ENCODE measurements around the gene IL13. TPM values are rescaled to one million over a fixed set of nuclear protein-coding genes. Genes with fewer than 3 reads are reported as not detected.
"Not testable (repeated sequence)": the region's sequence is repeated elsewhere in the genome, so short reads cannot be mapped to it uniquely, and the experiment has no call there.

Gene IL13
- total RNA-seq, 2 donors from 2014 or later, result not detected

DNA sequence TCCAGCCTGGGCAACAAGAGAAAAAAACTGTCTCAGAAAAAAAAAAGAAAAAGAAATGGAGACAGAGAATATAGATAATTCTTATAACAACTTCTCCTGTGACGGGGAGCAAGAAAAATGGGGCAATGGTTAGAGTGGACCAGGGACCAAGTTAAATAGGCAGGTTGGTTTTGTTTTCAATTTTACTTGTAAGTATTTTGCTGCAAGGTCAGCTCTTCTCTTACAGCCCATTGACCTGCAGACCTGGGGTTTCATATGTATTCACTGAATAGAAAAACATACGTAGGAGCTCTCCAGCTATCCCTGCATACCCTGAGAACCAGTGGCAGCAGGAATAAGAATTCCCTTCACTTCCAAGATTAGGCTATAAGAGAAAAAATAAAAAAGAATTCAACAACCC lies 29.2 kb upstream of the IL13 start:
- peaks cover 57% of the 10 kb centered on the region for H3K36me3 Mint-ChIP-seq (ENCODE audit: low read depth)

DNA sequence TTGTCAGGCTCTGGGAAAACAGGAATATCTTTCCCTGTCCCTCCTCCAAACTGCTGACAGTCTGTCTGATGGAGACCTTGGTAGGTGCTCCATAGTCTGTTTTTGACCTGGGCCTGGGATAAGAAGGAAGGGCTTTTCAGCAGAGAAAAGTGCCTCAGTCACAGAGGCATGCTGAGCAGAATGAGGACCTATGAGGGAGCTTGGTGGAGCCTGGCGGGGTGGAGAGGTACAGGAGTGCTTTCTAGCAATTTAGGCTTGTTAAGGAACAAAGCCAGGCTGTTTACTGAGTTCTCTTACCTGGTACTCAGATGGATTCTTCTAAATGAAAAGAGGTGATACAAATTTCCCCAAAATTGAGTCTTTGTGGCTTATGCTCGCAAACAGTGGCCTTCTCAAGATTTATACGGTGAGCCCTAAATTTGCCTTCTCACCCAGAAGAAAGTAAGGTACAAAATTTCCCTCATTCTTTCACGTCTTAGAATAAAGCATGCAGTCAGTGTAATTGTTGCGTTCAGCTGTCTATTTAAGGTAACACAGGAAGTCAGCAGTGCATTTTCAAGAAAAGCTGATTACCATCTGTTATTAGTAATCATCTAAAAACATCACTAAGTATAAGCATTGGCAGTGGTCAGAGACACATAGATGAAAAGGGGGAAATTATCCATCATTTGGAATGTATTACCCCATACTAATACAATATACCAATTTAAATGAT lies 28.6 kb upstream of the IL13 start:
- H3K36me3 Mint-ChIP-seq (ENCODE audit: low read depth), result peaks cover 56% of the 10 kb centered on the region
- no peak overlapping the region for H3K27ac Mint-ChIP-seq
- Histone ChIP-seq H3K27me3 (ENCODE audit: control insufficient read depth, insufficient read depth, low read length, poor library complexity, severe bottlenecking) (no peaks in the 10 kb centered on the region), H3K27ac (ENCODE audit: low read depth, low read length) (no peak overlapping the region), H3K36me3 (ENCODE audit: control insufficient read depth, insufficient read depth, low read length) (peaks cover 5% of the 10 kb centered on the region), H3K4me3 (ENCODE audit: low read length) (no peak overlapping the region), H3K9ac (ENCODE audit: extremely low read depth, low read length, poor library complexity, severe bottlenecking) (no peak overlapping the region), H3K9me3 (ENCODE audit: control insufficient read depth, low read length) (no peaks in the 10 kb centered on the region), H3K4me1 (ENCODE audit: control insufficient read depth, insufficient read depth, low read length) (peaks cover 3% of the 10 kb centered on the region)
- H3K4me3 Mint-ChIP-seq, result no peak overlapping the region
- no peaks in the 10 kb centered on the region for H3K9me3 Mint-ChIP-seq
- DNase-seq, result no peak
- TF ChIP-seq, protein P1, sequence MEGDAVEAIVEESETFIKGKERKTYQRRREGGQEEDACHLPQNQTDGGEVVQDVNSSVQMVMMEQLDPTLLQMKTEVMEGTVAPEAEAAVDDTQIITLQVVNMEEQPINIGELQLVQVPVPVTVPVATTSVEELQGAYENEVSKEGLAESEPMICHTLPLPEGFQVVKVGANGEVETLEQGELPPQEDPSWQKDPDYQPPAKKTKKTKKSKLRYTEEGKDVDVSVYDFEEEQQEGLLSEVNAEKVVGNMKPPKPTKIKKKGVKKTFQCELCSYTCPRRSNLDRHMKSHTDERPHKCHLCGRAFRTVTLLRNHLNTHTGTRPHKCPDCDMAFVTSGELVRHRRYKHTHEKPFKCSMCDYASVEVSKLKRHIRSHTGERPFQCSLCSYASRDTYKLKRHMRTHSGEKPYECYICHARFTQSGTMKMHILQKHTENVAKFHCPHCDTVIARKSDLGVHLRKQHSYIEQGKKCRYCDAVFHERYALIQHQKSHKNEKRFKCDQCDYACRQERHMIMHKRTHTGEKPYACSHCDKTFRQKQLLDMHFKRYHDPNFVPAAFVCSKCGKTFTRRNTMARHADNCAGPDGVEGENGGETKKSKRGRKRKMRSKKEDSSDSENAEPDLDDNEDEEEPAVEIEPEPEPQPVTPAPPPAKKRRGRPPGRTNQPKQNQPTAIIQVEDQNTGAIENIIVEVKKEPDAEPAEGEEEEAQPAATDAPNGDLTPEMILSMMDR (conservative IDR thresholded peaks at IDR 0.05), result no peak
- peaks cover 6% of the 10 kb centered on the region for H3K4me1 Mint-ChIP-seq
- WGBS, 2 experiments (ENCODE audit: insufficient coverage in 1 of 2, insufficient read length in 1 of 2), result 95% methylated on average over 5 of the region's 5 CpGs
- no peaks in the 10 kb centered on the region for H3K27me3 Mint-ChIP-seq (ENCODE audit: insufficient read depth)

More for the DNA sequence above, 29.2 kb upstream of the IL13 start:
- H3K4me3 ChIP-seq (ENCODE audit: low read length), result no peak overlapping the region
- peaks cover 5% of the 10 kb centered on the region for H3K36me3 ChIP-seq (ENCODE audit: control insufficient read depth, insufficient read depth, low read length)
- DNase-seq, result no peak
- Mint-ChIP-seq H3K4me1 (peaks cover 6% of the 10 kb centered on the region), H3K27me3 (ENCODE audit: insufficient read depth) (no peaks in the 10 kb centered on the region), H3K27ac (no peak overlapping the region), H3K4me3 (no peak overlapping the region), H3K9me3 (no peaks in the 10 kb centered on the region)
- TF ChIP-seq, protein P1 (conservative IDR thresholded peaks at IDR 0.05), result no peak
- no peaks in the 10 kb centered on the region for H3K27me3 ChIP-seq (ENCODE audit: control insufficient read depth, insufficient read depth, low read length, poor library complexity, severe bottlenecking)
- no peak overlapping the region for H3K9ac ChIP-seq (ENCODE audit: extremely low read depth, low read length, poor library complexity, severe bottlenecking)
- WGBS, 2 experiments (ENCODE audit: insufficient coverage in 1 of 2, insufficient read length in 1 of 2), result 96 to 100% methylated on average over 1 to 2 of the region's 2 CpGs
- peaks cover 3% of the 10 kb centered on the region for H3K4me1 ChIP-seq (ENCODE audit: control insufficient read depth, insufficient read depth, low read length)
- H3K27ac ChIP-seq (ENCODE audit: low read depth, low read length), result no peak overlapping the region
- no peaks in the 10 kb centered on the region for H3K9me3 ChIP-seq (ENCODE audit: control insufficient read depth, low read length)

DNA sequence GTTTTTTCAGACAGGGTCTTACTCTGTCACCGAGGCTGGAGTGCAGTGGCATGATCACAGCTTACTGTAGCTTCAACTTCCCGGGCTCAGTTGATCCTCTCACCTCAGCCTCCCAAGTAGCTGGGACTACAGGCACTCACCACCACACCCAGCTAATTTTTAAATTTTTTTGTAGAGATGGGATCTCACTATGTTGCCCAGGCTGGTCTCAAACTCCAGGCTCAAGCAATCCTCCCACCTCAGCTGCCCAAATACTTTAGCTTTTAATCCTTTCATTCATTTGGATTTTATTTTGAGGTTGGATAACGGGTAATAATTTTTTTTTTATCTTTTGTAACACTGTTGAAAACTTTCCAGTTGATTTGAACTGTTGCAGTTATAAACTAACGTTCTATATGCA lies 24.4 kb upstream of the IL13 start:
- H3K4me3 Mint-ChIP-seq; H3K9ac ChIP-seq (ENCODE audit: extremely low read depth, low read length, poor library complexity, severe bottlenecking); H3K27ac ChIP-seq (ENCODE audit: low read depth, low read length); H3K4me1 ChIP-seq (ENCODE audit: control insufficient read depth, insufficient read depth, low read length); DNase-seq; H3K9me3 Mint-ChIP-seq; H3K4me3 ChIP-seq (ENCODE audit: low read length); H3K9me3 ChIP-seq (ENCODE audit: control insufficient read depth, low read length); H3K27me3 ChIP-seq (ENCODE audit: control insufficient read depth, insufficient read depth, low read length, poor library complexity, severe bottlenecking); H3K27ac Mint-ChIP-seq; H3K4me1 Mint-ChIP-seq; H3K27me3 Mint-ChIP-seq (ENCODE audit: insufficient read depth): not testable (repeated sequence)
- peaks cover 21% of the 10 kb centered on the region for H3K36me3 ChIP-seq (ENCODE audit: control insufficient read depth, insufficient read depth, low read length)
- H3K36me3 Mint-ChIP-seq (ENCODE audit: low read depth), result peaks cover 56% of the 10 kb centered on the region
- WGBS, 2 experiments (ENCODE audit: insufficient coverage in 1 of 2, insufficient read length in 1 of 2), result 97 to 100% methylated on average over 1 to 3 of the region's 4 CpGs
